ENCODE results near the gene DNAH10.

The DNAH10 gene

GRCh38 chr12:123941624-123942237, 179.6 kb downstream of the DNAH10 start:
- no peak overlapping the region for H3K27ac ChIP-seq
- DNase-seq (ENCODE audit: low spot score), result no peak
- TF ChIP-seq CTCF (IDR thresholded peaks at IDR 0.05), result no peak
- no peak overlapping the region for H3K4me3 ChIP-seq

GRCh38 chr12:123942238-123942653, 180.1 kb downstream of the DNAH10 start:
- TF ChIP-seq CTCF (IDR thresholded peaks at IDR 0.05), result no peak
- Histone ChIP-seq H3K4me3 (no peak overlapping the region), H3K27ac (no peak overlapping the region)
- DNase-seq (ENCODE audit: low spot score), result no peak

GRCh38 chr12:123942911-123943648, 181.0 kb downstream of the DNAH10 start:
- peak; percentile 55 for DNase-seq (ENCODE audit: low spot score)
- no peak for TF ChIP-seq CTCF (IDR thresholded peaks at IDR 0.05)
- Histone ChIP-seq H3K27ac (no peak overlapping the region), H3K4me3 (no peak overlapping the region)

GRCh38 chr12:123943816-123944215, 181.7 kb downstream of the DNAH10 start:
- Histone ChIP-seq H3K4me3 (no peak overlapping the region), H3K27ac (no peak overlapping the region)
- no peak for TF ChIP-seq CTCF (IDR thresholded peaks at IDR 0.05)
- DNase-seq (ENCODE audit: low spot score), result no peak

- Histone ChIP-seq H3K4me3 (no peak overlapping the region), H3K27ac (no peak overlapping the region)
- TF ChIP-seq CTCF (IDR thresholded peaks at IDR 0.05), result no peak
- peak; percentile 24 for DNase-seq (ENCODE audit: low spot score)
Observed at GRCh38 chr12:123944696-123945095, 182.6 kb downstream of the DNAH10 start.

- DNase-seq (ENCODE audit: low spot score), result peak; percentile 17
- no peak for TF ChIP-seq CTCF (IDR thresholded peaks at IDR 0.05)
- Histone ChIP-seq H3K27ac (no peak overlapping the region), H3K4me3 (no peak overlapping the region)
Observed at GRCh38 chr12:123945287-123946151, 183.4 kb downstream of the DNAH10 start.
